DMS53 (cell line): ENCODE results near the gene OAS2.
A peak's percentile ranks its signal among the peaks of the same experiment; 100 is the strongest.
"Not testable (repeated sequence)": the region's sequence is repeated elsewhere in the genome, so short reads cannot be mapped to it uniquely, and the experiment has no call there.

Experiments used
- DNase-seq: peaks from one replicate; lab custom pipeline; 2025; lab: John Stamatoyannopoulos, UW

OAS2 gene

GRCh38 chr12:112986291-112986800 lies 8.0 kb downstream of the OAS2 start:
- no peak for DNase-seq

DNA sequence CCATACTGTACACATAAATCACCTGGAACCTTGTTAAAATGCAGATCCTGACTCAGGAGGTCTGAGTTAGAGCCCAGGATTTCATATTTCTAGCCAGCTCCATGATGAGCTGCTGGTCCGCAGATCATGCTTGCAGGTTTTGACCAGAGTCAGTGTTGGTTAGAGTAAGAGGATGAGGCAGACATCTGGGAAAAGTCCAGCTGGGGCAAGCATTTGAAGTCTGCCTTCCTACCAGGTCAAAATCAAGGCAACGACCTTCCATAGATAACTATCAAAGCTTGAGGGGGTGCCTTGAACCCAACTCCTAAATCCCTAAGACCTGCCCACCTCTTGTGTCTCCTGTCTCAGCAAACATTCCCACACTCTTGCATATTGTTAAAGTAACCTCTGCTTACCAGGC lies 9.2 kb downstream of the OAS2 start:
- DNase-seq, result no peak

DNA sequence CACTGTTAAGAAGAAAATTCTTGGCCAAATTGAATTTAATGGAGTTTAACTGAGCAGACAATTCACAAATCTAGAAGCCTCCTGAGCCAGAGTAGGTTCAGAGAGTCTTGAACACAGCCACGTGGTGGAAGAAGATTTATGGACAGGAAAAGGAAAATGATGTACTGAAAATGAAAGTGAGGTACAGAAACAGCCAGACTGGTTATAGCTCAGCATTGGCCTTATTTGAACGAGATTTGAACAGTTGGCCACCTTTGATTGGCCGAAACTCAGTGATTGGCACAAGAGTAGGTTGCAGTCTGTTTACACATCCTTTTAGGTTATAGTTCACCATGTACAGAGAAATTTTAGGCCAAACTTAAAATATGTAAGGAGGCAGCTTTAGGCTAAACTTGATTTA lies 9.9 kb downstream of the OAS2 start:
- DNase-seq, result no peak

DNA sequence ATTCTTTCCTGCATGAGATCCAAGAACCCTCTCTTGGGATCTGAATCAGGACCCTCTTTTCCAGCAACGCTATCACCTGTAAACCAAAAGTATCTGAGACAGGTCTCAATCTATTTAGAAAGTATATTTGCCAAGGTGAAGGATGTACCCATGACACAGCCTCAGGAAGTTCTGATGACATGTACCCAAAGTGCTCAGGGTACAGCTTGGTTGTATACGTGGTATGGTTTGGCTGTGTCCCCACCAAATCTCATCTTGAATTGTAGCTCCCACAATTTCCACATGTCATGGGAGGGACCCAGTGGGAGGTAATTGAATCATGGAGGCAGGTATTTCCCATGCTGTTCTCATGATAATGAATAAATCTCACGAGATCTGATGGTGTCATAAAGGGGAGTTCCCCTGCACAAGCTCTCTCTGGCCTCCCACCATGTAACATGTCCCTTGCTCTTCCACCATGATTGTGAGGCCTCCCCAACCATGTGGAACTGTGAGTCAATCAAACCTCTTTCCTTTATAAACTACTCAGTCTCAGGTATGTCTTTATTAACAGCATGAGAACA lies 10.6 kb downstream of the OAS2 start:
- not testable (repeated sequence) for DNase-seq

- no peak for DNase-seq
These were observed 11.5 kb downstream of the OAS2 start for GRCh38 chr12:112989806-112990205.

DNA sequence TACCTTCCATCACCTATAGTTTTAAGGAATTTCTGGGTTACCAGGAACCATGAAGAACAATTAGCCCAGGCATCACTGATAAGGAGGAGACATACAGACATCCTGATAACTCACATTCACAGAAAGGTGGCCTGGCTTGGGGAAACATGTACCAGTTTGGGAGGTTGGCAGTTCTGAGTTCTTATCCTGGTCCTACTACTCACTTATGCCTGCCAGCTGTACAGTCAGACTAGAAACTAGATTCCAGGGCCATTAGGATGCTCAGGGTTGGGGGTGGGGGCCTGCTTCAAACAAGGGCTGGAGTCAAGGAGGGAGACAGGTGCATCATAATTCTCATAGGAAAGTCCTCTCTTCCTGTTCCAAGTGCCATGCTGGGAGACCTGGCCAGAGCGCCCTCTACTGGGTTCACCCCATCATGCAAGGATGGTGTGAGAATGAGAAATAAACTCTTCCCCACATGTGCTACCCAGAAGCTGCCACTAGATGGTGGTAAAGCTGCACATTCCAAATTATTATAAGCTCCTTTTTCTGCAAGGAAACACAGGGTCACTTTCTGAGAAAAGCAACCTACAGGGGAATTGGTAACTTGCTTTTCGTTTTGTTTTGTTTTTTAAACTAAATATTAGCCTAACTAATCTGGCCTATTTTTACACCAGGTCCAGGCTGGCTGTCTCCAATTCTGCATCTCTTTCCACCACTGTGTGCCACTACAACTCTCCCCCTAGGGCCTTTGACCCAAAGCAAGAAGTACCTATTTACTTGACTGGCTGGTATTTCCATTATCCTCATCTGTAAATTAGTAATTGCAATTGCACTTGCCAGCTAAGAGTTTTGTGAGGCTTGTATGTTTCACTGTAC lies 14.5 kb downstream of the OAS2 start:
- peak; percentile 88 for DNase-seq

DNA sequence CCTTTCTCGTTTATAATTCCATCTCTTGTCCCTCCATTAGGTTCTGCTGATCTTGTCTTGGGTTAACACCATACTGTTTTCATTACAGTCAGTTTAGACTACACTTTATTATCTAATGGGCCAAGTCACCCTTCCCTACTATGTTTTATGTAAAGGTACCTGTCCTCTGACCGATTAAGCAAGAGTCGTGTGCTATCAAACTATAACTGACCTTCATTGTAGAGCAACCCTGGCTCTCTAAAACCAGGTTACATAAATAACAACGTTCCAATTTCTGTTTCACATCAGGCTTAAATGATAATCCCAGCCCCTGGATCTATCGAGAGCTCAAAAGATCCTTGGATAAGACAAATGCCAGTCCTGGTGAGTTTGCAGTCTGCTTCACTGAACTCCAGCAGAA lies 16.7 kb downstream of the OAS2 start:
- no peak for DNase-seq

DNA sequence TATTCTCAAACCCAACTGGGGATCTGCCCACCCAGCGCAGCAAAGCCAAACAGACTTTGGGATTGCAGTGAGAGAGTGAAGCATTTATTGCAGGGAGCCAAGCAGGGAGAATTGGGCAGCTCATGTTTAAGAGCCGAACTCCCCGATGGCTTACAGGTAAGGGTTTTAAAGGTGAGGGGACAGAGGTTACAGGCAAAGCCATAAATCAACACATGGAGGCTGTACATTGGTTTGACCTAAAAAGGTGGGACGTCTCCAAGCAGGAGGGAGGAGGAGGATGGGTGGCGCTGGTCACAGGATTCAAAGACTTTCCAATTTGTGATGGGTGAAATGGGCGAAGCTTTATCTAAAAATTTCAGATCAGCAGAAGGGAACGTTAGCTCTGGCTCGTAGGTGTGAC lies 18.2 kb downstream of the OAS2 start:
- DNase-seq, result no peak

- no peak for DNase-seq
These were observed 19.2 kb downstream of the OAS2 start for GRCh38 chr12:112997506-112997905.

DNA sequence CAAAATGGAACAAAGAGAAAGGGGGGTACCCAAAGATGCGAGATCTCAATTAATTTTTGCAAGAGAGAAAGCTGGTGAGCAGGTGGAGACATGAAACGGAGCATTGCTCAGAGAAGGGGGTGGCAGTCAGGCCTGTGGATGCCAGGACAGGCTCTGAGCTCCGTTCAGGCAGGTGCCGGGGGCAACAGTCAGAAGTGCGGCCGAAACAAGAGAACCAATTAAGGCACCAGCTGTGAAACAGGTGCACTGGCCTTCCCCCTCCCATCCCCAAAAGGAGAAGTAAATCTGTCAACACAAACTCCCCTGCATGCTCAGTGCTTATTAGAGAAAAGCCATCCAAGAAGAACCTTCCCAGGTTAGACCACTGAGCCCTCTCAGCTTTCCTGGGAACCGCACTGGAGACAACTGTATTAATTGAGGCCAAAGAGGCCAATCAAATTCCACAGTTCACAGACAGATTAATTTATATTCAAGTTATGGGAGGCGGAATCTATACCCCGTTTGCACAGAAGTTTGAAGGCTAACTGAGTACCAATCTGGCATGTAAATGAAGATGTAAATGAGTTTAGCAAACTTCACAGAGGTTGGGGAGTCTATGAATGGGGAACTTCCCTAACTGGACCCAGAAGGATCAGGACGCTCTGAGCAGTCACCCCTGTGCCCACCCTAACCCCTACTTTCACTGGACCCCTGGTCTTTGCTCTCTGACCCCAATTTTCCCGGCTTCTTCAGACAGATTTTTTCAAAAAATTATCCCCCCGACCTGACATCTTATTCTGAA lies 20.9 kb downstream of the OAS2 start:
- no peak for DNase-seq

DNA sequence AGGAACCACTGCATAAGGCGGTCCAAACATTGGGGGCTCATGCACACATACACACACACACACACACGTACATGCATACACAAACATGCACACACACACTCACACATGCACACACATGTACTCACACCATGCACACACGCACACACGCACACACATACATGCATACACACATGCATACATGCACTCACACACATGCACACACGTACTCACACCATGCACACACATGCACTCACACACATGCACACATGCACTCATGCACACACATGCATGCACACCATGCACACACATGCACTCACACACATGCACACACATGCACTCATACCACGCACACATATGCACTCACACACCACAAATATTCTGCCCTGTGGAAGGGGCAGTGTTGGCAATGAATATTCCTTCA lies 22.1 kb downstream of the OAS2 start:
- DNase-seq, result no peak

GRCh38 chr12:113002155-113002554 lies 23.8 kb downstream of the OAS2 start:
- DNase-seq, result peak; percentile 68

DNA sequence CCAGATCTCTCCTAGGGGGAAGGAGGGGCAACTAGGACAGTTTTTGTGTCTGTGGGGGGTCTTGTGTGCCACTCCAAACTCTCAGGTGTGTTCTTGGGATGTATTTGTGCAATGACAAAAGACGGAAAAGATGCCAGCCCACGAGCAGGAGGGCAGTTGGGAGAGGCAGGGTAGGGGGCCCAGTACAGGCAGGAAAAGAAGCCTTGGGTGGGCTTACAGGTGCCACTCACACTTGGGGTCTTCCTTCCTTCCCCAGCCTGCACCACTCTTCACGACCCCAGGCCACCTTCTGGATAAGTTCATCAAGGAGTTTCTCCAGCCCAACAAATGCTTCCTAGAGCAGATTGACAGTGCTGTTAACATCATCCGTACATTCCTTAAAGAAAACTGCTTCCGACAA lies 24.4 kb downstream of the OAS2 start:
- DNase-seq, result no peak

- DNase-seq, result no peak
These were observed 25.3 kb downstream of the OAS2 start for GRCh38 chr12:113003636-113004035.

GRCh38 chr12:113005762-113006161 lies 27.4 kb downstream of the OAS2 start:
- peak; percentile 68 for DNase-seq

DNA sequence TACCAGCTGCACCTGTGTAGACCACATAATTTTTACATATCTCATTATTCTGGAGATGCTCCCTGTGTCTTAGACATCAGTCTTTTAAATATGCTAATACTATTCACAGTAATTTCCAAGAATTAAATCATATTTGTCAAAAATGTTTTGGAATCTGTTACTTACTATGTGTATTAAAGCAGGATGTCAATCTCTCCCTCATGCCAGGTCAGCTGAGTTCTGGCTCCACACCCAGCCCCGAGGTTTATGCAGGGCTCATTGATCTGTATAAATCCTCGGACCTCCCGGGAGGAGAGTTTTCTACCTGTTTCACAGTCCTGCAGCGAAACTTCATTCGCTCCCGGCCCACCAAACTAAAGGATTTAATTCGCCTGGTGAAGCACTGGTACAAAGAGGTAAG lies 27.9 kb downstream of the OAS2 start:
- no peak for DNase-seq

DNA sequence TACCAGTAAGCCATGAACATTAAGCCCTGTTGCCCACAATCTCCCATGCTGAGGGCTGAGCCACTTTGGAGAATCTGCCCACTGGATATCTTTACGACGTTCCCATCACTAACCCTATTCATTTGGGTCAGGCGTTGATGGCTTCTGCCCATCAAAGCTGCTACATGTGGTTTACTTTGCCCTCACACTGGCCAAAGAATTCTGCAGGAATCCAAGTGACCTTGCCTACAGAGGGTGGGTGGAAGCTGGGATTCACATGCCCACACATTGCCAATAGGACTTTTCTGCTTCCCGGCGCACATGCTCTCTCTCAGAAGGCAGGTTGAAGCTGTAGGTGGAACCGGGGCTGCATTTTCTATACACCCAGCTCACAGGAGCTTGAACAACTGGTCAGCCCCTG lies 28.3 kb downstream of the OAS2 start:
- no peak for DNase-seq

DNA sequence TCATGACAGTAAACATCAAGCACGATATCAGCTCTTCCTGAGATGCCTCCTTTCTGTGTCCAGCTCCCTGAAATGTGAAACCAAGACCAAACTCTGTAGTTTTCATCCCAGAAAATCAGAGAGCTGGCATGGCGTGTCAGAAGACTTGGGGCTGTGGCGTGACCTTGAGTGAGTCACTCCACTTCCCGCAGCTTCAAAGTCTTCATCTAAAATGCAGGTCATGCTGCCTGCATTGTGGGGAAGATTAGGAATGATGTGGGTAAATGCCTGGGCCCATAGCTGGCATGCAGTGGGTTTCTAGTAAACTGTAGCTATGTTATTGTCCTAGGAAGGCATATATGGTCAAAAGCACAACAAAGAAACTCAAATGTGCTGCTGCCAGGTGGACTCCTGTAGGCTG lies 28.8 kb downstream of the OAS2 start:
- DNase-seq, result peak; percentile 24

GRCh38 chr12:113010701-113011100 lies 32.4 kb downstream of the OAS2 start:
- DNase-seq, result no peak

- no peak for DNase-seq
These were observed 36.2 kb downstream of the OAS2 start for GRCh38 chr12:113014565-113014964.

DNA sequence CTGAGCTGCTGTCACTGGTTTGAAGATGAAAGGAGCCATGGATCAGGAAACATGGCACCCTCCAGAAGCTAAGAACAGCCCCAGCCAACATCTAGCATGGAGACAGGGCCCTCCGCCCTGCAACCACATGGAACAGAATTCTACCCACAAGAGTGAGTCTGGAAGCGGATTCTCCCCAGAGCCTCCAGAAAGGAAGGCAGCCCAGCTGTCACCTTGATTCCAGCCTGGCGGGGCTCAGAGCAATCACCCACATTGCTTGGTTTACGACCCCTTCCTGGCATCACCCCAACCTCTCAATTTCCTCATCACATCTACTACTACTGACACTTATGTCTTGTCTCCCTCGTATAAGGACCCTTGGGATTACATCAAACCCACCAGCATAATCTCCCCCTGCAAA lies 38.5 kb downstream of the OAS2 start:
- DNase-seq, result no peak

DNA sequence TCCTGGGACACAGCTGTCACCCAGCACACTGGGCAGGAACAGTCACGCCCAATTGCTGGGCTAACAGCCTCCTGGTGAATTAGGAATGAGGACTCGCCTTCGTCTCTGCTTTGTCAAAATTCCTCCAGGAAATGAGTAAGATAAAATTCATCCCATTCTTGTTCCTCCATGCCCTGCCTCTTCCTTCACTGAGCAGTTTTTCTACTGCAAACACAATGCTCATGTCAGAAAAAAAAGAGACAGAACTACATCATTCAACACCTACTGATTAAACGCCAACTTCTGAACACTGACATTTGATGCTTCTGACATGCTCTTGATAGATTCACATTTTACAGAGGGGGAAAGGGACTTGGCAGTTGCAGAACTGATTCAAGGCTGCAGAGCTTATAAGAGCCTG lies 40.7 kb downstream of the OAS2 start:
- DNase-seq, result no peak

DNA sequence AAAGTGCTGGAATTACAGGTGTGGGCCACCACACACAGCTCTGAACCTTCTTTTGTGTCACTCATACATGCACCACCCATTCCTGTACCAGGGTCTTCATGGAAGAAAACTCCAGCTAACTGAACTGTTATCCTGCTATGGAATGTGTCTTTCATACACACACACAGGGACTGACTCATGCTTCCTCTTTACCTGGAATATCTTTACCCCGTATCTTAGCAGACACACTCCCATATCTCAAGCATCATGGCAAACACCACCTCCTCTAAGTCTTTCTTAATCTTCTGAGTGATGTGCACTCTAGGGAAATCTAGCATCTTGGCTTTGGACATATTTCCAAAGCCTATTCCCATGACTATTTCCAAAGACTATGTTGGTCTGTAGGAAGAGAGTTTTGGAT lies 43.2 kb downstream of the OAS2 start:
- DNase-seq, result no peak
